ENCODE results near the gene TM9SF1.

The TM9SF1 gene

DNA sequence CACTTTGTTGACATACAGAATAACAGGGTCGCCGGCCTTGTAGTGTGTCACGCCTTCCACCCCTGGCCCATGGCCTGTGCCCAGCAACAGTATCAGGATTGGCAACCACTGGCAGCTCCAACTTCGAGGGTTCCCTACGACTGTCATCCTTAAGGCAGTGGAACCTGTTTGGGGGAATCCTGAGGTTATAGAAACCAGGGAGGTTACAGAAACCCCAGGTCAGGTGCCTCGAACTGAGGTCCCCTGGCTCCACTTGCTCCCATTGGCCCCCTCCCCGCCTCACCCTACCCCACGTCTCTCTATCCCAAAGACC lies 412 bp downstream of the TM9SF1 start:
- no peak for DNase-seq

DNA sequence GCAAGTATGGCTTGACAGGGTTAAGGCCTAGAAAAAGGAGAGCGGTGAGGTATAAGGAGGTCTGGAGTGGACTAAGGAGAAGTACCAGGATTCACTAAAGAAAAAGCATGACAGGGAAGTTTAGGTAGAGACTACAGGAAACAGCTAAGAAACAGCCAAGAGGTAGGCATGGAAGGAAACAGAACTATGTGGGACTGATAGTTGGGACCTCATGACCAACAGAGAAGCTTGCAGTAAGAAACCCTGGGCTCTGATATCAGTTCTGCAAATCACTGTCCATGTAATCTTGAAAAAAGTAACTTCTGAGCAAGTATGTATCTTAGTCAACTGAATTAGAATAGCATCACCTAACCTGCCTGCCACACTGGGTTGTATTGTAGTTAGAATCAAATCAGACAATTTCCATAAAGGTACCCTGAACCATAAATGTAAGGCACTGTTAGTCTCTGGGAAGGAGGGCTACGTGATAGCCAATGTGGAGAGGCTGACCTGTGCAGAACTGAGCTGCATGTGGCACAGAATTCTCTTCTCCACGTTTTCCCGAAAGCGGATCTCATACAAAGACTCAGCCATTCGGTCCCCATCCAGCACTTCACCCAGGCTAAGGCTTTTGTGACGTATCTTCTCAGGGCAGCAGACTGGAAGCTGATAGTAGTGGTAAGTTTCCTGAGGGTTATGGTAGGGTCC lies 912 bp downstream of the TM9SF1 start:
- no peak for DNase-seq

DNA sequence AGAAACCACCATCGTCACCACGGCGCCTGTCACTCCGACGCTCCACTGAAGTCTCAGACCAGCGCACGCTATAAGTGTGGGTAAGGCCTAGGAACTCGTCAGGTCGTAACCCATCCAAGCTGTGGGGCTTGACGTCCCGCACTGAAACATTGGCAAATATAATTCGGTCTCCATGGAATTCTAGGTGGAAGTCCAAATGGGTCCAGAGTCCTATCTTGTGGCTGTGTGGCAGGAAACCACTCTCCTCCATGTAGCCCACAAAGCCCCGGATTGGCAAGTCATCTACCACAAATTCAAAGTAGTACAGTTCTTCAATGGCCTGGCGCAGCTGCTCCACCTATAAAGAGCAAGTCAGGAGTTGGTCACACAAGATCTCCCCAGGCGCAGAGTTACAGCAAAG lies 2.3 kb downstream of the TM9SF1 start:
- no peak for DNase-seq

DNA sequence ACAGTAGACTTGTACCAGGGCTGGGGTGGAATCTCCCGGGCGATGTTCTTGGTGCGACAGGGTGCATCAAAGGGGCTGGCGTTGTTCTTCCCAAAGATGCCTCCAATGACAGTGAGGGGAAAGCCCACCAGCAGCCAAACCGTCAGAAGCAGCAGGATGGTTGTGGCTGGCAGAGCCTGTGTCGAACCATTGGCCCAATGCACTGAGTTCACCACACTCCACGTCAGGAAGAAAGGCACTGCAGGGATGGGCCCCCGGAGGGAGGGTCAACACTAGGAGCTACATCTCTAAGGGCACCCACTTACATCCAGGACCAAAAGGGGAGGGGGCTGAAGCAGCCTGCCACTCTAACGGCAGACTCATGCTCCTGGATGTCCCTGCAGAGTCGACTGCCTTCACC lies 4.8 kb downstream of the TM9SF1 start:
- DNase-seq = no peak

DNA sequence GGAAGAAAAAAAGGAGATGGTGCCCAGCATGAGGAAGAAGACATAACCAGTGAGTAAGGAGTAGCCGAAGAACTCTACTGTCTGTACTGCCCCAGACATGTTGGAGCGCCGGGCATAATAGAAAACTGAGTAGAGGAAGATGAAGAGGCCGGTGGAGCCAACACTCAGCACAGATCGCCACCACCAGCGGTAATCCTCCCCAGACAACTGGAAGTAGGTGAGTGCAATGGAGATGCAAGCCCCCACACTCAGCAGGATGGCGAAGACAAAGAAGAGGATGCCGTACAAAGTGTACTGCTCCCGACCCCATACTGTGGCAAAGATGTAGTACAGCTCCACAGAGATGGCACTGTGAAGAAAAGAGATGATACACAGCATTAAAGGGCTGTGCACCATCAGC lies 5.8 kb downstream of the TM9SF1 start:
- DNase-seq = no peak

DNA sequence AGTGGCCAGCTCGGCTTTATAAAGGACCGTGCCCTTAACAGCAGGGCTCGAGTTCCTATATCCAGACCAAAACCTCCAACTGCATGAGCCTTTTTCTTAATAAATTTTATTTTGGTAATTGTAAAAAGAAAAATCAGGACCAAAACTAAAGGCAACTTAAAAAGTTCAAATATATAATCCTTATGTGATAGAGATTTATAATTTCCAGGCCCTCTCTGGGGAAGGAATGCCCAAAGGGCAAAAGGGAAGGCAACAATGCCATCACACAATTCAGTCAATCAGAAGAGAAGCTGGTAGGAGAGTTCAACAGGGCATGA lies 6.2 kb downstream of the TM9SF1 start:
- no peak for DNase-seq

DNA sequence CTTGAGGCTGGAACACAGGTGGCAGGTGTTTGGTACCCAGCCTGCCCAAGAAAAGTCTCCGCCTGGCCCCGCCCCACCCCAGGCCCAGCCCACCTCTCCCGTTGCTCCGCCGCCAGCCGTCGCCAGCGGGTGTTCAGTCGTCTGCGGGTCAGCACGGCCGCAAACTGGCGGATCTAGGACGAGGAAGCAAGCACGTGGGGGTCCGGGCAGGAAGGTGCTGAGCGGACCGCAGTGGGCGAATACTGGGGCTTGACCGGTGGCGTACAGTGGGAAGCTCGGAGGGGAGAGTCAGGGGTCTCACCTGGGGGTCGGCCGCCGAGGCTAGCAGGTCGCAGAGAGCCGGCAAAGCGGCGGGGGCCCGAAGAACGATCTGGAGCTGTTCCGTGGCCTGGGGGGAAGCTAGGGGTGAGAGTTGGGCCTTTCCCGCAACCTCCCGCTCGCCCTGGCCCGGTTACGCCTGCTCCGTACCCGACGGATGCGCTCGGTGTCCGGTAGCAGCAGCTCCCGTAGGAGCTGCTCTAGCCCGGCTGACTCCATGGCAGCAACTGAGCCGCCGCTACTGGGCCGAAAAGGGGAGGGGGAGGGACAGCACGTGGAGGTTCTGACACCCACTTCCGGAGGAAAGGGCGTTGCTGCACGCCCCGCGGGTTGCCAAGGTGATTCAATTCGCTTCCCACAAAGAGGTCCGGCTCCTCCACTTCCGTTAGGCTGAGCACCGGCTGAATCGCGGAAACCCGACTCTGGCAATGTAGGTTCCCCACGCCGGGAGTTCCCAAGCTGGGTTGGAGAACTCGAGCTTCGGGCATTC lies 6.8 kb downstream of the TM9SF1 start, which contains the start of gene IPO4:
Gene IPO4, minus strand, starts transcription at position 566 of the 808 bp plus-strand sequence. Its CDS starts 29 bp downstream, at position 537.
- DNase-seq = peak; percentile 90

DNA sequence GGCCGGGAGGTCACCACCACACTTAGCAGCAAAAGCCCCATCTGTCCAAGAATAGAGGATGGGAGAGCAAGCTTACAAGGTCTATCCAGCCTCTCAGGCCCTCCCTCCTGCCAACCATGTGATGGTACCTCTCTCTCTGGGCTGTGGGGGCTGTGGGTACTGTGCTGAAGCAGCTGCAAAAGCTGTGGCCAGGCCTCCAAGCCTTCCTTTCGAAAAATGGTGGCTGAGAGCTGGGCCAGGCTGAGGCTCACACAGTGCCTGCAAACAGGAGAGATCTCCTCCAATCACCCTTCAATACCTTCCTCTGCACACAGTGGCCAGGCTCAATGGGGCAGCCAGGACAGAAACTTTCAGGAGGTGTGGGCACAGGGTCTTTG lies 7.7 kb downstream of the TM9SF1 start:
- no peak for DNase-seq

DNA sequence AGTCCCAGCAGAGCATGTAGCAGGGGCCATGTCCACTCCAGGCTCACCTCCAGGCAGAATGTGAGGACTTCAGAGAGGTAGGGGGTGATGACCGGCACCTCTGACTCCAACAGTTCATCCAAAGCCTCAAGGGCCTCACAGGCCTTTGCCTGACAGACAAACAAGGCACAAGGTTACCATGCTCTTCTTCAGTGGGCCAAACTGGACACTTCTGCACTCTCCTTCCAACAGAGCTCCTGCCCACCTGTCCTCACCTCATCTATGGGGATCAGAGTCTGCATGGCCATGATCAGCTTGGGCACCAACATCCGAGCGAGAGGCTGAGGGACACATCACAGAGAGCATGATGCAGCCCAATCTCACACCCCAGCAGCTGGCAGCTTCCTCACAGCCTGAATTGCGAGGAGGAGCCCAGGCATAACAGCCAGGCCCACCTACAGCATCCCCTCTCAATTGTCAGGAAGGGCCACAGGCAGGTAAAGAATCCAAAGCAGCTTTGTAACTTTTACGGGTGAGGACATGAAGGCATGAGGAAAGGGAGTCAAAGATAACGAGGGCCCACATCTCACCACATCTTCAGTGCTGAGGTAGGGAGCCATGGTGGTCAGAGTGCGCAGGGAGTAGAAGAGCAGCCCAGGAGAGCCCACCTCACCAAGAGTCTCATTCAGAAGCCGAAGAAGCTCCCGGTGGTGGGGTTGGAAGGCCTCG lies 8.3 kb downstream of the TM9SF1 start:
- no peak for DNase-seq

DNA sequence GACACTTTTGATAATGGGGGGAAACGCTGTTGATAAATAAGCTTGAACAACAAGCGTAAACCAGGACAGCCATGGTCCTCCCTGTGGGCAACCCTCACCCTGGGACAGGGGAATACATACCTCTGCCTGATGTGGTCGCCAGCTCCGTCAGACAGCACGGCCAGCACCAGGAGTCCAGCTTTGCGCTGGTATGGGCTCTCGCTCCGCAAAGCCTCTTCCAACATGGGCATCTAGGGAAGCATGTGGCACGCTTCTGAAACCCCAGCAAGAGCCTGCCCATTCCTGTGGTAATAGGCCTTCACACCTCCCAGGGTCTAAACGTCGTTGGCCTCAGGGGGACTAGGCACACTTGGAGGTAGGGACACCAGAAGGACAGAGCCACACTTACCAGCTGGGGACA lies 9.5 kb downstream of the TM9SF1 start:
- DNase-seq = no peak

DNA sequence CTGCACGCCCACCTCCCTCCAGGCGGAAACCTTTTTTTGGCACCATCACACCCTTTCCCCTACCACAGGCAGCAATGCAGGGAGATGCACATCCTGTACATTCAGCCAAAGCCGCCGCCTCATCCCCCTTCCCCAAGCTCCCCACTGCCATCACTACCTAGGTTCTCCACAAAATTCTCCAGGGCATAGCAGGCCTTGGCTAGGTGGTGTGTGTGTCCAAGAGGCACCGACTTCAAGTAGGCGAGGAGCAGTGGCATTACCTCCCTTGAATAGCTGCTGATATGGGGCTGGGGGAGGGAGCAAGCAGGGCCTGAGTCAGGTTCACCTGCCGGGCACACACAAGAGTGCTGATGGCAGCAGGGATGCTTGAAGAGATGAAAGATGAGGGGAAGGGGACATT lies 10.2 kb downstream of the TM9SF1 start:
- no peak for DNase-seq

DNA sequence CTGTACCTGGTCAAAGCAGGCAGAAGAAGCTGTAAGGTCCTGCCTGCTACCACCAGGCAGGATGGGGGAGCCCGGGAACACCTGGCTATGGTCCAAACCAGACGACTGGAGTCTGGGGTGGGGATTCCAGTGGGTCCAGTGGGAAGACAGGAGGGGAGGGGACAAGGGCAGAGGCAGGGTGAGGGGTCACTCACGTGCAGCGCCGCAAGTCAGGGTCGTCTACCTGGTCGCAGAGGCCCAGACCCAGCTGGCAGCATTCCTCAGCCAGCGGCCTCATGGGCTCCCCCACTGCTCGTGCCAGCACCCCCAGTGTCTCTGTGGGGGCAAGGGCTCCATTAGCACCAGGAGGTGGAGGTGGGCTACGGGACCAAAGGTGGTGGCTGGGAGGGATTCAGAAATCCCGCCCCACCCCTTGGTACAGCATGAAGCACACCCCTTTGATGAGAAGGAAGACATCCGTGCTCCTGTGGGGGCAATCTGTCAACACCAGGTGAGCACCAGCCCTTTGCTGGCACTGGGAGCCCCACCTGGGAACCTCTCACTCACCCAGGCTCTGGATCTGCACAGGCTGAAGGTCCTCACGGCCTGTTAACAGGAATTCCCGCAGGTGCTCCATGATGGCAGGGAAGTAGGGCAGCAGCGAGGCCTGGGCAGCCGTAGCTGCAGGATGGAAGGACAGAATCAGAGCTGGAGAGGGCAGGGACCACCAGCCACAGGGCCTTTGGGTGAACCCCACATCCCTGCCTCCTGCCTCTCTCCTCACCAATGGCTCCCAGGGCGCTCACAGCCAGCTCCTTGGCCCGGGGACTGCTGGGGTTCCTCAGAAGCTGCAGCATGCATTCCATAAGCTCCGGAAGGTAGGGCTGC lies 10.9 kb downstream of the TM9SF1 start:
- no peak for DNase-seq

DNA sequence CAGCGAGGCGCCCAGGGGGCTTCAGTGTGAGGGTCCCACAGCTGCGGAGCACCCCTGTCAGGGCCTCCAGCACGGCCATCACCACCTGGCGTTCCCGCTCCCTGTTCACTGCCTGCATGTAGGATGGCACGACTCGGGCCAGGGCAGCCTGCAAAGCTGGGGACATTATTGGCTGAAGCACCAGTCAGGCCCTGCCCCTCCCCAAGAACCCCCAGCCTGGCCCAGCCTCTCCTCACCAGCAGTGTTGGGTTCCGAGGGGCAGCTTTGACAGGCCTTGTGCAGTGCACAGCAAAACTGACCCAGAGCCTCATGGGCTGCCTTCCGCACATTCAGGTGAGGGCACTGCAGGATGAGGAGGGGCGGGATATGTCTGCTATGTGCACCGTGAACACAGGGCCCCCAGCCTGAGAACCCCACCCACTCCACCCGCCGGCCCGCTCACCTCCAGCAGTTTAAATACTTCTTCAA lies 12.2 kb downstream of the TM9SF1 start:
- DNase-seq = no peak

DNA sequence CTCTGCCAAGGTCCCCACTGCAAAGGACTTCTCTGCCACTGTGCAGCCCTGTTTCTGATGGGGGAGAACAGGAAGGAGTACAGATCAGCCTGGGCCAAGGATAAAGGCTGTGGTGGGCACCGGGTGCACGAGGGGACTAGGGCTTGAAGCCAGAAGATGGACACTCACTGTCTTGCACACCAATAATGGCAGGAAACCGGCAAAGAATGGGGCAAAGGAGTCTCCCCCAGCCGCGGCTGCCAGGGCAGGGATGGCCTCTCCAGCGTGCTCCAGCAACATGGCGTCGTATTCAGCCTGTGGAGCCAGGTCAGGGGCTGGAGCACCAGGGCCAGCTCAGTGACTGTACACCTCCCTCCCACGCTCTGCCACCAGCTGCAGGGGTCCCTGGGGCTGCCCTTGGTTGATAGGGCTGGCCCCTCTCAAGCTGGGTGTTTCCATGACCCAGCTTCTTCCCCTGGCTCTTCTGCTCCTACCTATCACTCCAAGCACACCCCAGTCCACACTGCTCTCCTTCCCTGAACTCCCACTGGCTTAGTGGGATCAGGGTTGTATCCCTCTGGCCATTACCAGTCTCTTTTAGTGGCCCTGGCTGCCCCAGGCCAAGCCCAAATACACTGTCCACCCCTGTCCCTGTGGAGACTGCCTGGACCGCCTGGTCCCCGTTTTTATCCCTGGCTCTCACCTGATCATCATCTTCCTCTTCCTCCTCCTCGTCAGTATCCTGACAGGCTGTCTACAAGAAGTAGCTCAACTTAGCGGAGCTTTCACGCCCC lies 12.9 kb downstream of the TM9SF1 start:
- no peak for DNase-seq

DNA sequence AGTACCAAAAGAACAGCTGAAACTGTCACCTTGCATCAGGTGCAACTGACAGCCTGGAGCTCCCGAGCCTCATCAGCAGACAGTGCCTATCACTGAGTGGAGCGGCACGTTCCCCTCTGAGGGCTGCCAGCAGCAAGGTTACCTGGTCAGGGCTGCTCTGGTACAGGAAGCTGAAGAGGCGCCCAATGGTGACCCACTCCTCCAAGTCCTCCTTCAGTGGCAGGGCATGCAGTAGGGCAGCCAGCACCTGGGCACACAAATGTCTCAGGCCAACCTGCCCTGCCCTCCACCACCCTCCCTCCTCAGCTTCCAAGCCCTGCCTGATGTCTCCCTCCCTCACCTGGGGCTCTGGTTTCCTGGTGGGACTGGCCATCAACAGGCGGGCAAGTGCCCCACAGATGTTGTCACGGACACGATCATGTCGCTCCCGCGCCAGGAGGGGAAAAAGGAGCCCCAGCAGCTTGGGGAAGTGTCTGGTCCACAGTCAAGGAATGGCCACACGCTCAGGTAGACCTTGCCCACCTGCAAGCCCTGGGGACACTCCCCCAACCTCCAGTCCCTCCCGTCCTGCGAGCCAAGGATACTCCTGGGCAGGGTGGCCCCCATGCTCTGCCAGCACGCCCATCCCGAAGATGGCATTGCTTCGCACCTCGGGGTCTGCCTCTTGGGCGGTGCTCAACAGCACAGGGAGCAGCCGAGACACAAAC lies 13.7 kb downstream of the TM9SF1 start:
- no peak for DNase-seq

DNA sequence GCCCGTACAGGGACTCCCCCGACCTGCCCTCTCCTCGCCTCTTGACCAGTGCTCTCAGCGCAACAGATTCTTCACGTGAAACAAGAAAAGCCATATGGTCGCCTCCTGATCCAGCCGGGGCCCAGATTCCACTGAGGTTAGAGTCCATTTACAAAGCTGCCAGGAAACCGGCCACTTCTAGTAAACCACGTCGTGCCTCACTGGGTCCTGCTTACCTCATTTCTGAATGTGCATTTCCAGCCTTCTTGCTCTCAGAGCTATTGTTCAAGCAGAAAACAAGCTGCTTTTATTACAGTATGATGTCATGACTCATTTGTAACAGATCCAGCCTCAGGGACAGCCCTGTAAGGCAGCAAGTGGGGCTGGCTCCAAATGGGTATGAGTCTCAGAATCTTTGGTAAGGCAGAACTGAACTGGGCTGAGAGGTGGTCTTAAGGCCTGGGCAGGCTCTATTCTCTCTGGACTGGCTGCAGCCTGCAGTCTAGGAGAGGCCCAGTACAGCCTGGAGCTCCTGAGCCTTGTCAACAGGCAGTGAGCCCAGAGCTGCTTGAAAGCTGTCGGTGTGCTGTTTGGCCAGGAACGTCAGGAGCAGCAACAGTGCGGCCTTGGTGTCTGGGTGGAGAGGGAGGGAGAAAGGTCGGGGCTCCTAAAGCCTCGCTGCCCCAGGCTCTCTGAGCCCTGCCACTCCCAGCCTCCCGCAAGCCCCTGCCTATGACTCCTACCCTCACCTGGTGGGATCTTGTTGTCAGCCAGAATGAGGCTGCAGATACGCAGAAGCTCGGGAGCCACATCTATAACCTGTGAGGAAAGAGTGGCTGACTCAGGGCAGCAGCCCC lies 15.1 kb downstream of the TM9SF1 start:
- peak; percentile 21 for DNase-seq

DNA sequence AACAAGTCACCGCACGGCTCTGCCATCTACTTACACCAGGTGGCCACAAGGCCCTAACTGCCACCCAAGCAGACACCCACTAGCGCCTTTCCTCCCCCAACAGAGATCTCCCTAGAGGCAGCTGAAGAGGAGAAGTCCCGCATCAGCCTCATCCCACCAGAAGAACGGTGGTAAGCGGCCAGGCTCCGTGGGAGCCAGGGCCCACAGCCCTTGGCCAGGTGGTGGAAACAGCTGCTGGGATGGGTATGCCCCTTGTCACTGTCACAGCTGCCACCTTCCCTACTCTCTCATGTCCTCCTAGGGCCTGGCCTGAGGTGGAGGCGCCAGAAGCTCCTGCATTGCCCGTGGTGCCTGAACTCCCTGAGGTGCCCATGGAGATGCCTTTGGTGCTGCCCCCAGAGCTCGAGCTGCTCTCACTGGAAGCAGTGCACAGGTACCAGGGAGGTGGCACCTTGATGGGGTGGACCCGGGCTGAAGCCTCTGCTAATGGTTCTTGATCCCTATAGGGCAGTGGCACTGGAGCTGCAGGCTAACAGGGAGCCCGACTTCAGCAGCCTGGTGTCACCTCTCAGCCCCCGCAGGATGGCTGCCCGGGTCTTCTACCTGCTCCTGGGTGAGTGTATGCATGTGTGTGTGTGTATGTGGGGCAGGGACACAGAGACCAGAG lies 15.8 kb downstream of the TM9SF1 start:
- DNase-seq = no peak

DNA sequence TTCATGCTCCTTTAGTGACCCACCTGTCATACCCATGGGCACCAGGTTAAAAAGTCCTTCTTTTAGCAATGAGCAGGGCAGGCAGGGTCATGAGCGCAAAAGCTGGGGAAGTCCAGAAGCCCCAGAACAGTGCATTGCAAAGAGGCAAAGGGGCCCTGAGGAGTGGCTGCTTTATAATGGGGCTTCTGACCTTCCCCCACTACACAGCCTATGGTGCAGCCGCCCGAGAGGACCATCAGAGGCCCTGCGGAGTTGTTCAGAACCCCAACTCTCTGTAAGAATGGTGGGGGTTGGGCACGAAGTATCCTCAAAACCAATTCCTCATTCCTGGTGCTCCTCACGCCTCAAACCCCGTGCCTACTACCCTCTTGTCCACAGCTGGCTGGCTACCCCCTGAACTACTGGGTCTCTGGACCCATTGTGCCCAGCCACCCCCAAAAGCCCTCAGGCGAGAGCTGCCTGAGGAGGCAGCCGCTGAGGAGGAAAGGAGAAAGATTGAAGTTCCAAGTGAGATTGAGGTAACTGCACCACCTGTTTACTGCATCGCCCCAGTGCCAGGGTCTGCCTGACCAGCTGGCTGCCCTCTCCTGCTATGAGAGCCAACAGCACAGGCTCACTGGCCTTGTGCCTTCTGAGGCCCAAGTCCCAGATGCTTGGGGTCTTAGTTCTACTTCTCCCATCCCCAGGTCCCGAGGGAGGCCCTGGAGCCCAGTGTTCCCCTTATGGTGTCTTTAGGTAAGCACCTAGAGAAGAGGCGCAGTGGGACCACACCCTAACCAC lies 16.7 kb downstream of the TM9SF1 start:
- no peak for DNase-seq

DNA sequence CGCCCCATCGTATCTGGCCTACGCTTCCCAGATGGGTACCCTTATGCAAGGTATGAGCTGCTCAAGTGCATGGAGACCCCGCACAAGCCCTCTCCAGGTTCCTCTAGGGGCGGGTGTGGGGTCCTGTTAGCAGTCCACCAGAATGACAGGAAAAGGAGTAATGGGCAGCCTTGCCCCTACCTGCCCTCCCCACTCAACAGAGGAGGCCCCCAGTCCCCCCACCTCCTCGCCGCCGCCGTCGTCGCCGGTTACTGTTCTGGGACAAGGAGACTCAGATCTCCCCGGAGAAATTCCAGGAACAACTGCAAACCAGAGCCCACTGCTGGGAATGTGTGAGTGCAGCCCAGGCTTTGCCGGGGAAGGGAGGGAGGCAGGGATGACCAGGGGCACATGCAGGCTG lies 17.4 kb downstream of the TM9SF1 start:
- no peak for DNase-seq

Data from NCI-H2029 treated with DMSO at 0.1 percent for 48 hours (cell line).